T-cell (primary cell): Measurements from ENCODE around the gene SIGLEC15. TPM values are rescaled to one million over a fixed set of nuclear protein-coding genes. Genes with fewer than 3 reads are reported as not detected.

Experiments
- ATAC-seq, 4 experiments: fragments of 200-7000 bp in 3 of 4; fragments of 150-1000 bp in 1 of 4; cut with Tn5 transposase; replicated peaks in 1 of 4; 1 replicate in 3 of 4; 2 replicates in 1 of 4; pipeline ENCODE4 v1.10.0; 2021; ENCODE audit warnings: moderate library complexity in 3 of 4, mild to moderate bottlenecking in 2 of 4, moderate number of reproducible peaks in 1 of 4
- CTCF ChIA-PET, 2 donors: fragments of 300-600 bp; sonication (Branson Sonifier 250); formaldehyde crosslinking; loops; one replicate each; lab custom pipeline; 2022; ENCODE audit warnings: antibody characterized with exemption in 2 of 2; lab: Charles Lee
- POLR2A ChIA-PET, 2 donors: fragments of 300-600 bp; sonication (Branson Sonifier 250); formaldehyde crosslinking; loops; one replicate each; lab custom pipeline; 2022; ENCODE audit warnings: antibody characterized with exemption in 2 of 2; lab: Charles Lee
- DNase-seq, 35 experiments: peaks; one replicate each; pipeline versions ENCODE4 v3.0.0 to v3.0.0-alpha.2; 2013 to 2023
- H3K27ac ChIP-seq: one replicate; pipeline ENCODE4 v1.5.1; 2013; ENCODE audit warnings: low read length
- H3K27me3 ChIP-seq, 2 experiments: replicated peaks in 1 of 2; 1 replicate in 1 of 2; 2 replicates in 1 of 2; pipeline versions ENCODE4 v1.6.1 to v1.7.0; 2013; ENCODE audit warnings: low read length in 1 of 2, mixed read lengths in 1 of 2; ENCODE audit not compliant: control insufficient read depth in 2 of 2, insufficient read depth in 2 of 2; ENCODE audit errors: extremely low read depth in 1 of 2
- H3K36me3 ChIP-seq, 2 donors: 1 replicate in 1 of 2; 2 replicates in 1 of 2; pipeline versions ENCODE4 v1.6.1 to v1.7.0; 2013; ENCODE audit warnings: low read length in 1 of 2; ENCODE audit not compliant: control insufficient read depth in 2 of 2, insufficient read depth in 1 of 2; ENCODE audit errors: extremely low read depth in 1 of 2
- H3K4me1 ChIP-seq, 2 experiments: 1 replicate in 1 of 2; 2 replicates in 1 of 2; pipeline versions ENCODE4 v1.6.1 to v1.7.0; 2013; ENCODE audit warnings: low read length in 2 of 2, mixed read lengths in 1 of 2; ENCODE audit not compliant: insufficient read depth in 2 of 2, control insufficient read depth in 1 of 2; ENCODE audit errors: extremely low read depth in 1 of 2
- H3K4me3 ChIP-seq, 2 donors: 1 replicate in 1 of 2; 2 replicates in 1 of 2; pipeline versions ENCODE4 v1.5.1 to v1.7.0; 2013; ENCODE audit warnings: mild to moderate bottlenecking in 2 of 2, low read length in 1 of 2, moderate library complexity in 1 of 2; ENCODE audit not compliant: control insufficient read depth in 1 of 2; ENCODE audit errors: extremely low read depth in 1 of 2
- H3K9me3 ChIP-seq: 2 replicates; pipeline ENCODE4 v1.7.0; 2013
- H3K27ac Mint-ChIP-seq, 2 donors: one replicate each; pipeline ENCODE4 v1.8.0; 2020 to 2021; ENCODE audit warnings: mild to moderate bottlenecking in 2 of 2, mixed read lengths in 2 of 2
- H3K27me3 Mint-ChIP-seq, 2 donors: one replicate each; pipeline ENCODE4 v1.8.0; 2021 to 2022; ENCODE audit warnings: mixed read lengths in 2 of 2
- H3K36me3 Mint-ChIP-seq: one replicate; pipeline ENCODE4 v1.8.0; 2021; ENCODE audit warnings: mixed read lengths
- H3K4me1 Mint-ChIP-seq, 3 donors: one replicate each; pipeline ENCODE4 v1.8.0; 2020 to 2022; ENCODE audit warnings: mixed read lengths in 3 of 3, mild to moderate bottlenecking in 1 of 3
- H3K4me3 Mint-ChIP-seq, 3 donors: one replicate each; pipeline ENCODE4 v1.8.0; 2020 to 2022; ENCODE audit warnings: mild to moderate bottlenecking in 3 of 3, mixed read lengths in 3 of 3, moderate library complexity in 3 of 3
- H3K9me3 Mint-ChIP-seq, 3 donors: one replicate each; pipeline ENCODE4 v1.8.0; 2020 to 2022; ENCODE audit warnings: mixed read lengths in 3 of 3
- WGBS: methylation state at CpG from one replicate; pipeline ENCODE4 v1.1.5; 2013; ENCODE audit warnings: missing lambda C conversion rate; ENCODE audit not compliant: insufficient coverage; 5-methylcytosine and 5-hydroxymethylcytosine counted together
- total RNA-seq, 35 experiments: library from RNA in 6 of 35; stranded (reverse) in 6 of 35; fragments of 120-200 nt in 1 of 35; gene quantifications; one replicate each; pipeline versions ENCODE4 v1.2.1 to v1.2.4 and lab custom pipeline; 2013 to 2026

SIGLEC15 gene
- total RNA-seq, 5 donors from 2014 or later (not counting 1 experiment from before 2014, with no cell fraction given) = 0.33 TPM; not detected in 4

DNA sequence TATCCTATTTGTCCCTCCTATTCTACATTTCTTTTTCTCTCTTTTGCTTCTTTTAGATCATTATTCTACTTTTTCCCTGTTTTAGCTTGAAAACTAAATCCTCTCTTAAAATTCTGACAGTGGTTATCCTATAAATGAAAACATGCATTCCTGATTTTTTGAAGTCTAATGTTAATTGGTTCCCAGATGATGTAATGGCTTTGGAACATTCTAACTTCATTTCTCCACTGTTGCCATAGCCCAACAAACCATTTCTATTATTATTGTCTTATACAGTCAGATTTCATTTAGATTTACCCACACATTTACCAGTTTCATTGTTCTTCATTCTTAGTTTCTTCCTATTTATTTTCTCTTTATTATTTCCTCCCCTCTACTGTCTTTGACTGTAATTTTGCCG, 36.5 kb downstream of the SIGLEC15 start:
- CTCF ChIA-PET = interaction anchor here in 1 of 2 donors (0.5 kb wide), 1 partner anchor 110 kb away, joined by 3 read pairs; no protein-coding TSS in a partner anchor
- no CpG with 5 or more reads among the region's 1 CpG for WGBS
- no peaks in the 10 kb centered on the region for H3K4me1 ChIP-seq
- H3K27ac Mint-ChIP-seq = no peak overlapping the region
- H3K4me1 Mint-ChIP-seq = no peaks in the 10 kb centered on the region
- H3K4me3 Mint-ChIP-seq = no peak overlapping the region
- ATAC-seq (no peak), DNase-seq (no peak)
- H3K27me3 ChIP-seq = no peaks in the 10 kb centered on the region
- H3K27me3 Mint-ChIP-seq = no peaks in the 10 kb centered on the region
- no peaks in the 10 kb centered on the region for H3K9me3 Mint-ChIP-seq
- peaks cover 6 to 79% of the 10 kb centered on the region in 2 donors for H3K36me3 ChIP-seq
- H3K4me3 ChIP-seq = no peak overlapping the region
- no peaks in the 10 kb centered on the region for H3K9me3 ChIP-seq
- H3K27ac ChIP-seq = no peak overlapping the region
- POLR2A ChIA-PET = no interaction called here
- peaks cover 90% of the 10 kb centered on the region for H3K36me3 Mint-ChIP-seq

DNA sequence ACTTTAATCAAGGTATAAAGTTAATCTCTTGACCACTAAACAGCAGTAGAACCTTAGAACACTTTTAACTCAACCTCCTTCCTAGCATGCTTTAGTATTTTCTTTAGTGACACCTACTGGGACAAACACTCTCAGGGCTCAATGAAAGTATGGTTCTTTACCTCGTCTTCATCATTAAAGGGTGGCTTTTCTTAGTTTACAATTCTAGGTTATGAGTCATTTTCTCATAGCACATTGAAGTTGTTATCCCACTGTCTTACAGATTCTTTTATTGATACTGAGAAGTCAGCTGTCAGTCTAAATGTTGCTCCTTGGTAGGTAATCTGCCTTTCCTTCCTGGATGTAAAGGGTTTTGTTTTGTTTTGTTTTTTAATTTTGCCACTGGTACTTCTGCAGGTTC, 38.0 kb downstream of the SIGLEC15 start:
- WGBS = no CpG with 5 or more reads among the region's 1 CpG
- H3K36me3 ChIP-seq = peaks cover 12 to 78% of the 10 kb centered on the region in 2 donors
- CTCF ChIA-PET = interaction anchor here in 1 of 2 donors (0.7 to 1.0 kb wide), 2 partner anchors 140 to 212 kb away, joined by 3 read pairs; no protein-coding TSS in a partner anchor

DNA sequence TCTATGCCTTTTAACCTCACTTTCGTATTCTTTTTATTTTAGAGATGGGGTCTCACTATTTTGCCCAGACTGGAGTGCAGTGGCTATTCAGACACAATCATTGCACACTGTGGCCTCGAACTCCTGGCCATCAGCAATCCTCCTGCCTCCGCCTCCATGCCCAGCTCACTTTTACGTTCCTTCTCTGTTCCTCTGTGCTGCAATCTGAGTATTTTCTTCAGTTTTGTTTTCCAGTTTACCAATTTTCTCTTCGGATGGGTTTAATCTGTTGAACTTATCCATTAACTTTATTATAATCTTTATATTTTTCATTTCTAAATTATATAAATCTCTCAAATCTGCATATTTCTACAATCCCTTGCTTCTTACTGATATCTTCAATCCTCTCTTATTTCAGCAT, 38.6 kb downstream of the SIGLEC15 start:
- no peaks in the 10 kb centered on the region for H3K4me1 ChIP-seq
- Mint-ChIP-seq H3K27me3 (no peaks in the 10 kb centered on the region), H3K36me3 (peaks cover 82% of the 10 kb centered on the region), H3K4me3 (no peak overlapping the region), H3K4me1 (no peaks in the 10 kb centered on the region), H3K9me3 (no peaks in the 10 kb centered on the region), H3K27ac (no peak overlapping the region)
- peaks cover 12 to 72% of the 10 kb centered on the region in 2 donors for H3K36me3 ChIP-seq
- ChIA-PET POLR2A (no interaction called here), CTCF (interaction anchor here in 1 of 2 donors (0.7 kb wide), 1 partner anchor 213 kb away, joined by 3 read pairs; no protein-coding TSS in a partner anchor)
- ATAC-seq (no peak), DNase-seq (no peak)
- WGBS = 97% methylated on average over 3 of the region's 5 CpGs
- H3K27ac ChIP-seq = no peak overlapping the region
- no peaks in the 10 kb centered on the region for H3K9me3 ChIP-seq
- H3K4me3 ChIP-seq = no peak overlapping the region
- H3K27me3 ChIP-seq = no peaks in the 10 kb centered on the region

More for the DNA sequence above, 38.0 kb downstream of the SIGLEC15 start:
- no peaks in the 10 kb centered on the region for H3K27me3 Mint-ChIP-seq
- no peak overlapping the region for H3K27ac Mint-ChIP-seq
- ATAC-seq (no peak), DNase-seq (no peak)
- Histone ChIP-seq H3K4me1 (no peaks in the 10 kb centered on the region), H3K4me3 (no peak overlapping the region), H3K9me3 (no peaks in the 10 kb centered on the region), H3K27ac (no peak overlapping the region), H3K27me3 (no peaks in the 10 kb centered on the region)
- H3K36me3 Mint-ChIP-seq = peaks cover 87% of the 10 kb centered on the region
- POLR2A ChIA-PET = no interaction called here
- H3K4me3 Mint-ChIP-seq = no peak overlapping the region
- H3K4me1 Mint-ChIP-seq = no peaks in the 10 kb centered on the region
- no peaks in the 10 kb centered on the region for H3K9me3 Mint-ChIP-seq

DNA sequence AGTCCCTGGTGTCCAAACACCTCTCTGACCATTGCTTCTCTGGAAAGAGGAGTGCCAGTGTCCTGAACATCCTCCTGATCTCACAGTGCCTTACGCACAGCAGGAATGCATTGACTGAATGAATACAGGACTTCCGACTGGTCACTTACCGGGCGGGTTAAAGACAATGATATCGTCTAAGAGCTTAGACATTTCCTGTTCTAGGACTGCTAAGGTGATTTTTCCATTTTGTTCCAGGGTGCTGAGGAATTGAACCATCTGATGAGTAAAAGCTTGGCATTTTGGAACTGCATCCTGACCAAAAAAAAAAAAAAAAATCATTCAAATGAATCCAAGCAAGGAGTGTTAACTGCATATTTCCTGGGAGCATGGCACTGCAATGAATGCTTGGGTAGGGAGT, 40.0 kb downstream of the SIGLEC15 start:
- H3K4me3 ChIP-seq = no peak overlapping the region
- no peak overlapping the region for H3K27ac ChIP-seq
- H3K36me3 Mint-ChIP-seq = peaks cover 82% of the 10 kb centered on the region
- no peak overlapping the region for H3K27ac Mint-ChIP-seq
- 100% methylated on average over 5 of the region's 5 CpGs for WGBS
- no peak overlapping the region for H3K4me3 Mint-ChIP-seq
- ChIA-PET CTCF (interaction anchor here (0.6 to 1.1 kb wide), 2 partner anchors 9 to 163 kb away, joined by 3 to 5 read pairs; no protein-coding TSS in a partner anchor), POLR2A (no interaction called here)
- H3K27me3 ChIP-seq = no peaks in the 10 kb centered on the region
- H3K4me1 Mint-ChIP-seq = no peaks in the 10 kb centered on the region
- peaks cover 10 to 71% of the 10 kb centered on the region in 2 donors for H3K36me3 ChIP-seq
- H3K9me3 ChIP-seq = no peaks in the 10 kb centered on the region
- H3K9me3 Mint-ChIP-seq = no peaks in the 10 kb centered on the region
- no peaks in the 10 kb centered on the region for H3K27me3 Mint-ChIP-seq
- ATAC-seq (no peak), DNase-seq (no peak)
- H3K4me1 ChIP-seq = no peaks in the 10 kb centered on the region

DNA sequence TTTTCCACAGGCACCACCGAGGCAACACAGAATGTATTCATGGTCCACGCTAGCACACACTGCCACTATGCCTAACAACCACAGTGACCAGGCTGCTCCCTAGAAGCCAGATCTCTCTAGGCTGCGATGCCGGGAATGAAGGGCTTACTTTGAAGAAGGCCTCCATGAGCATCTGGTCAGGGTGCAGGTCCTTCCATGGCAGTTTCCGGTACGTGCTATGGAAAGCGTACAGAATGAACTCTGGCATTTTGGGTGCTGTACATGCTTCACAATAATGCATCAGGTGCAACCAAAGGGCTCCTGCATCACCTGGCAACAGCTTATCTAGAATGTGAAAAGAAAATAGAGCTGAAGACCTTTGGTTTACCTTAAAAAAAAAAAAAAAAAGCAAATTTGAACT, 44.9 kb downstream of the SIGLEC15 start:
- no peak for DNase-seq
- Mint-ChIP-seq H3K36me3 (peaks cover 76% of the 10 kb centered on the region), H3K4me3 (no peak overlapping the region), H3K4me1 (peaks cover 20 to 26% (median 22%) of the 10 kb centered on the region in 3 donors), H3K27ac (no peak overlapping the region), H3K9me3 (peaks cover 0 to 8% (median 0%) of the 10 kb centered on the region in 3 donors), H3K27me3 (no peaks in the 10 kb centered on the region)
- Histone ChIP-seq H3K4me3 (no peak overlapping the region), H3K36me3 (peaks cover 13 to 52% of the 10 kb centered on the region in 2 donors), H3K27ac (no peak overlapping the region), H3K4me1 (peaks cover 13 to 16% of the 10 kb centered on the region in 2 experiments), H3K27me3 (no peaks in the 10 kb centered on the region), H3K9me3 (no peaks in the 10 kb centered on the region)
- ATAC-seq = no peak
- 97% methylated on average over 7 of the region's 7 CpGs for WGBS
- CTCF ChIA-PET = interaction anchor here in 1 of 2 donors (0.6 kb wide), 2 partner anchors 188 to 783 kb away, joined by 3 to 5 read pairs; no protein-coding TSS in a partner anchor
- POLR2A ChIA-PET = interaction anchor here (0.5 to 0.8 kb wide), 2 partner anchors 12 to 205 kb away, joined by 4 to 6 read pairs; no protein-coding TSS in a partner anchor

DNA sequence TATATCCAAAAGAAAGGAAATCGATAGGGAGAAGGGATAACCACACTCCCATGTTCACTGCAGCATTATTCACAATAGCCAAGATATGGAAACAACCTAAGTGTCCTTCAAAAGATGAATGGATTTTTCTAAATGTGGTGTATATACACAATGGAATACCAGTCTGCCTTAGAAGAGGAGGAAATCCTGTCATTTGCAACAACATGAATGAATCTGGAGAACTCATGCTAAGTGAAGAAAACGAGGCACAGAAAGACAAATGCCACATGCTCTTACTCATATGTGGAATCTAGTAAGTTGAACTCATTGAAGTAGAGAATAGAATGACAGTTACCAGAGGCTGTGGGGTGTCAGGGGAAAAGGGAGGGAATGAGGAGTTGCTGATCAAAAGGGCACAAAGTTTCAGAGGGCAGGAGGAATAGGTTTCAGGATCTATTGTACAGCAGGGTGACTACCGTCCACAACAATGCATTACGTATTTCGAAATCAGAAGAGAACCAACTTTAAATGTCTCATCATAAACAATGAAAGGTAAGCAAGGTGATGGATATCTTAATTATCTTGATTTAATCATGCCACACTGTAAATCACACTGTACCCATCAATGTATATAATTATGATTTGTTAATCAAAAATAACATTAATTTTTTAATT, 46.1 kb downstream of the SIGLEC15 start:
- DNase-seq (no peak), ATAC-seq (no peak)
- Mint-ChIP-seq H3K4me3 (no peak overlapping the region), H3K4me1 (peaks cover 23 to 29% (median 23%) of the 10 kb centered on the region in 3 donors), H3K36me3 (peaks cover 72% of the 10 kb centered on the region), H3K9me3 (peaks cover 0 to 8% (median 0%) of the 10 kb centered on the region in 3 donors), H3K27ac (no peak overlapping the region), H3K27me3 (no peaks in the 10 kb centered on the region)
- WGBS = no CpG with 5 or more reads among the region's 5 CpGs
- ChIA-PET POLR2A (no interaction called here), CTCF (no interaction called here)
- H3K36me3 ChIP-seq = peaks cover 15 to 48% of the 10 kb centered on the region in 2 donors
- H3K4me1 ChIP-seq = peaks cover 13 to 16% of the 10 kb centered on the region in 2 experiments
- H3K27ac ChIP-seq = no peak overlapping the region
- H3K4me3 ChIP-seq = no peak overlapping the region
- no peaks in the 10 kb centered on the region for H3K9me3 ChIP-seq
- H3K27me3 ChIP-seq = no peaks in the 10 kb centered on the region
